ENCODE results near the gene TMIGD3.

GRCh38 chr1:111496398-111496797 is 7.0 kb downstream of the TMIGD3 start:
- TF ChIP-seq CTCF (conservative IDR thresholded peaks at IDR 0.05): no peak
- TF ChIP-seq ZFX (IDR thresholded peaks at IDR 0.05): no peak
